Measurements from ENCODE around the gene ZNF22.

ZNF22 gene

DNA sequence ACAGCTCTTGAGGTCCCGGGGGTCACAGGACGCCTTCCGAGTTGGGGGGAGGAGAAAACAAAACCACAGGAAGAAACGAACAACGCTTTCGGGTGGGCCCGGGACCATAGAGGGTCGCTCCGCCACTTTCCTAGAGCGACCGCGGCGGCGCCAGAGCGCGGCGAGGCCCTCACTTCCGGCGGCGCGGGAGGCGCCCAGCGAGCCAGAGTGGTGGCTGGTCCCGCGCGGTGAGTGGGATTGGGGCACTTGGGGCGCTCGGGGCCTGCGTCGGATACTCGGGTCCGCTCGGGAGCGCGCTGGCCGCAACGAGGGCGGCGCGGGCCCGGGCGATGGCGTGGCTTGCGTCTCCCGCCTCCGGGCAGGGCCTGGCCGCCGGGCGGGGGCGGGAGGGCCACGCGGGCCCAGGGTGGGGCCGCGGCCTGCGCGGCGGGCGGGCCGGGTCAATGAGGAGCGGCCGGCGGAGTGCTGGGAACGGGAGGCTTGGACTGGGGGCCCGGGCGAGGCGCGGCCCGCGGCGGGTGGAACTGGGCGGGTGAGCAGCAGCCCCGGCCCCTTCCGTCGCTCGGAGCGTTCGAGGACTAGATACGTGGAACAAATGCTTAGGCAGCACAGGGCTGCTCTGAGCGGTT, at the start of gene ZNF22:
ZNF22 (plus strand) TSS at position 172 of the 629 bp plus-strand sequence. CDS start 2,446 bp downstream, outside the sequence.
- DNase-seq (ENCODE audit: low read depth in 2 of 2) = peak; percentile 53 to 59

DNA sequence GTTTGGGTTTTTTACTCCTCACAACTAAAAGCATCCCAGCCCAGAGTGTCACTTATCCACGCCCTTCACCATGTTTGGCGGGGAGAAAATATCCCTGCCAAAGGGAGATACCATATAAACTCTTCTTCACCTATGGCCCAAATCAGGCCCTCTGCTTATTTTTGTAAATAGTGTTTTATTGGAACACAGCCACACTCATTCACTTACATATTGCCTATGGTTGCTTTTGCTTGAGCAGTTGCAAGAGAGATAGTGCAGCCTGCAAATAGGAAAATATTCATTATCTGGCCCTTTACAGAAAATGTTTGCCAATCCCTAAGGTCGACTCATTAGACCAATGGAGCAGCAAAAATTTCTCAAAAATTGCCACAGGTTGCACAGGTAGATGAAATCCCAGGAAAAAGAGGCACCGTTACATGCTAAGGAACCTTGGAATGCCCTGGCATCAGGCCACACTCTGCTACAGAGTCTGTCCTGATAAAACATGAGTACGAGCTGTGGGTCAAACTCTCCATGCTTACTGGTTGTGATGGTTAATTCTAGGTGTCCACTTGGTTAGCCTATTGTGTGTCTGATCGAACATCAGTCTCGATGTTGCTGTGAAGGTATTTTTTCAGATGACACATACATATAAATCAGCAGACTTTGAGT, 49.0 kb upstream of the ZNF22 start:
- no peak for DNase-seq (ENCODE audit: low read depth in 2 of 2)

DNA sequence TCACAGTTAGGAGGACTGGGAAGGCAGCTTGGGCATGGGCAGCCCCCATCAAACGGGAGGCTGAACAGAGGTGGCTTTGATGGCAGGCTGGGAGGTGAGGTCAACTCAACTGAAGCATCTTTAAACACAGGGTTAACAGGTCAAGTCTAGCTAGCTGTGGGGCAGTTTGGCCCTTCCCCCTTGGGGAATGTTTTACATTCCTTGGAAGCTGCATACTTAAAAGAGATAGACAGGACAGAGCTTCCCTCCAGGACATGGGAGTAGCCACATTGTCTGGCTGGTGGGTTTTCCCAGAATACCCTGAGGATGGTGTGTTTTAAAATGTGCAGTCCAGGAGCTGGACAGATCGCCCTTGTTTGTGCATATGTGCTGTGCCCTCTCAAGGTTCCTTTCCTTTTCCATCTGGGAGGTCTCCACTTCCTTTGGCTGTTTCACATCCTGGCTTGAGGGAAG, 47.9 kb upstream of the ZNF22 start:
- no peak for DNase-seq (ENCODE audit: low read depth in 2 of 2)

DNA sequence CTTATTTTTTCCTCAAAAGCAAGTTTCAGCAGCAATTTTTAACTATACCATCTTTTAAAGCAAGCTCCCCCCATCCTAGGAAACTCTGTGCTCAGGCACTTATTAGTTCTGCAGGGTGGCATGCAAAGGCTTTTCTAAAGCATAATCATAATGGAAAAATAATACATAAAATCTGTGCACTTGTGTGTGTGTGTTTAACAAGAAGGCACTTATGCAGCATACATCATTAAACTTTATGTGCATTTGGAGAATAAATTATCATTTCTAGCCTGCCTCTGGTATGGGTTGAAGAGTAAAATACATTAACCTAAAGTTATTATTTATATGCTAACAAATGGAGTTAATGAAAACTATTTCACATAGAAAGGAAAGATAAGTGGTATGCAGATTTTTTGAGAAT, 46.7 kb upstream of the ZNF22 start:
- no peak for DNase-seq (ENCODE audit: low read depth in 2 of 2)

DNA sequence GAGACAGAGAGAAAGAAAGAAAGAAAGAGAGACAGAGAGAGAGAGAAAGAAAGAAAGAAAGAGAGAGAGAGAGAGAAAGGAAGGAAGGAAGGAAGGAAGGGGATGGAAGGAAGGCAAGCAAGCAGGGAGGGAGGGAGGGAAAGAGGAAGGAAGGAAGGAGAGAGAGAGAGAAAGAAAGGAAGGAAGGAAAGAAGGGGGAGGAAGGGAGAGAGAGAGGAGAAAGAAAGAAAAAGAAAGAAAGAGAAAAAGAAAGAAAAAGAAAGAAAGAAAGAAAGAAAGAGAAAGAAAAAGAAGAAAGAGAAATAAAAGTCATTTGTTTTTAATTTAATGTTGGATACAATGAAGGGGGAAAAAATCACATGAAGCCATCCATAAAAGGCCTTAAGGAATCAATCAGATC, 45.8 kb upstream of the ZNF22 start:
- DNase-seq (ENCODE audit: low read depth in 2 of 2) = no peak

DNA sequence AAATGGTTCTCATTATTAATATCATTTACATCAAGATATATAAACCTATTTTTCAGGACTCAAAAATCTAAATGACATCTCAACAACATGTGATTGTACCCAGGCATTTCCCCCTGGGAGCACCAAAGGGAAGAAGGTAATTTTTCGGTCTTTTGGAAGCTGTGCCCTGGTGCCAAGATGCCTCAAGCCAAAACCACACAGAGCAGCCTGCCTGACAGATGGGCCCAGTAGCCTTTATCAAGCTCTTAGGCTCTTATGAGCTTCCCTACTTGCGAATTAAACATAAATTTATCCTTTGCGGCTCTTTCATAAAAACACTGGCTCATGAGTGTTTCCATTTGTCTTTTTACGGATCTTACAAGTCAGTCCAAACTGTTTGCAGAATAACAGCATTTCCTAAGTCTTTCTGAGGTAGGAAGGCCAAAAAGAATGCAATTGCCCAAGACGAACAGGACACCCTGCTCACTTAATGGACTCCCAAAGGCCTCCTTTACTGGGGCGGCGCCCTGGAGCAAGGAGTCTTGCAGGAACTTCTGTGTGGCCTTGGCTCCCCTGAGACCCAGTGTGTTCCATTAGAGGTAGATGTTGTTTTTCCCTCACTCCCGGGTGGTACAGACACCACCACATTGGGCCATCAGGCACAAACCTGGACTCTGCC, 45.2 kb upstream of the ZNF22 start:
- no peak for DNase-seq (ENCODE audit: low read depth in 2 of 2)

DNA sequence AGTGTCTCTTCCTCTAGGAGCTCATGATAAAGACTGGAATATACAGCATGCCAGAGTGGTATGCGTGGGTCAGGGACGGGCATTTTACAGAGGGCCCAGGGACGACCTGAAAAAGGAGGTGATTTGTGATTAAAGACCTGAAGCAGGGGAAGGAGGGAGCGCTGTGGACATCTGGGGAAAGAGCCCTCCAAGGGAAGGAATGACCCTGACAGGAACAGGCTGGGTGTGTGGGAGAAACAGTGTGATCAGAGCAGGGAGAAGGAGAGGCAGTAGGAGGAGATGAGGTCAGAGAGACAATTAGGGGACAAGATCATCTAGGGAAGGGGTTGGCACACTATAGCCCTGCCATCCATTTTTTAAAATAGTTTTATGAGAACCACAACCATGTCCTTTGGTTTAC, 44.5 kb upstream of the ZNF22 start:
- DNase-seq (ENCODE audit: low read depth in 2 of 2) = no peak

DNA sequence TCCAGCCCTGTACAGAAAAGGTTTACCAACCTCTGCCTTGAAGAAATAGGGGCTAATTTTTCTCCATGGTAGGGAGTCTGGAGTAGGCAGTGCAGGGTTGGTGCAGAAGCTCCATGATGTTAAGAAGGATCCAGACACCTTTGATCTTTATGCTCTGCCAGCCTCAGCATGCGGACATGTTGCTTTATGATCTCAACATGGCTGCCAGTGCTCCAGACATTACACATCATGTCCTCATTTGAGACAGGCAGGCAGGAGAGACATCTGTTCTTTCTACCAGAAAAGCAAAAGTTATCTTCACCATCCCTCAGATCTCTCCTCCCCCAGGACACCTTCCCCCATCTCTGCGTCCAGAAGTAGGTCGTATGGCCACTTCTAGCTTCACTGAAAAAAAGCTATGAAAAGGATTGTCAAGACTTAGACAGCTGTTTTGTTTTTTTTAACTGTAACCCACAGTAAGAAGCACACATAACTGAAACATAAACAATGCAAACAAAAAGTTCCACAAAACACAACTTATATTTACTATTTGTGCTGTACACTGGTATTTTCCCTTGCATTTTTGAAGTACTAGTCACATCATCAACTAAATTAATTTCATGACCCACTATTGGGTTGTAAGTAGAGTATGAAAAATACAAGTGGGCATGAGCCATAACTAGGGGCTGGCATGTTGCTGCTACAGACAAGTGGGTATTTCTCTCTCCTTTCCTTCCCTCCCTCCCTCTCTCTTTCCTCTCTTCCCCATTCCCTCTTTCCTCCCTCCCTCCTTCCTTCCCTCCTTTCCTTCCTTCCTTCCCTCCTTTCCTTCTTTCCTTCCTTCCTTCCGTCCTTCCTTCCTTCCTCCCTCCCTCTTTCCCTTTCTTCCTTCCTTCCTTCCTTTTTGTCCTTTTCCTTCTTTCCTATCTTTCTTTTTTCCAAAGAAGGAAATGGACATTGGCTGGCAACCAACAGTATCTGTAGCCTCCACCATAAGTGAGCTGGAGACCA, 43.7 kb upstream of the ZNF22 start:
- DNase-seq (ENCODE audit: low read depth in 2 of 2) = no peak

DNA sequence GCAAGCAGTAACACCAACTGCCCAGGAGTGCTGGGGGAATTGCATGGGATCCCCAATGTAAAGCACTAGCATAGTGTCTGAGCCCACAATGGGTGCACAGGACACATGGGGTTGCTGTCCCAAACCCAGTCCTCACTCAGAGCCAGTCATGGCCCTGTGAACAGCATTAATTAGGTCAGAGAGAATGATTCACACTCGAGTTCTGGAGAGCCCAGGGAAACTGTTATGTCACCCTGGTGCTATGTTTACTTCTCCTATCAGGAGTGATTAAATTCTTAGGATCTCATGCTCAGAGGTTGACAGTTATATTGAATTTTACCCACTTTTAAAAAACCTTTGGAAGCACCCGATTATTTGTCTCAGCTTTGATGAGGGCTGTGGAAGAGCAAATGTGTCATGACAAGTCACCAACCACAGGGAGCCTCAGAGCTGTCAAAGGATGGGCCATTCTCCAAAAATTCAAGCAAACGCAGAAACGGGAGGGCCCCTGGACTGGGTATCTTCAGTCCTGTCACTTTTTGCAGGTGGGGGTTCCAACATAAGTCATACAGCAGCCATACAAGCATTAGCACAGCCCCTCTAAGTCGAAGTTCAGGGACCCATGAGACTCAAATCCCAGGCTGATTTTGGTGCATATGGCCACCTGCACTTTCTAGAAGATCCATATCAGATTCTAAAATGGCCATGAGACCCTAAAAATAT, 42.4 kb upstream of the ZNF22 start:
- no peak for DNase-seq (ENCODE audit: low read depth in 2 of 2)

DNA sequence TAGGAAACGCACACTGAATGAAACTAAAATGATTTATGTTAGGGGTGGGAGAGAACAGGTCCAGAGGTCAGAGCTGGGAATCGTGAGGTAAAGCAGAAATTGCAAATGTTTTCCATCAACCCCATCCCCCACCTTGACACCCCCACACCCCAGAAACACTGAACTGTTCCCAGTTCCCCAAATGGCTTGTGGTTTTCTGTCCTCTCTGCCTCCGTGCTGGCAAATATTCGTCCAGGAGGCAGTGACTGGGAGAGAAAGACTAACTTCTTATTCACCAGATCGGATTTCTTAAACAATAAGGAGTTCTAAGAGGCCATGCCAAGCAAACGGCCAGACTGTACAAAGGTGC, 41.9 kb upstream of the ZNF22 start:
- no peak for DNase-seq (ENCODE audit: low read depth in 2 of 2)

DNA sequence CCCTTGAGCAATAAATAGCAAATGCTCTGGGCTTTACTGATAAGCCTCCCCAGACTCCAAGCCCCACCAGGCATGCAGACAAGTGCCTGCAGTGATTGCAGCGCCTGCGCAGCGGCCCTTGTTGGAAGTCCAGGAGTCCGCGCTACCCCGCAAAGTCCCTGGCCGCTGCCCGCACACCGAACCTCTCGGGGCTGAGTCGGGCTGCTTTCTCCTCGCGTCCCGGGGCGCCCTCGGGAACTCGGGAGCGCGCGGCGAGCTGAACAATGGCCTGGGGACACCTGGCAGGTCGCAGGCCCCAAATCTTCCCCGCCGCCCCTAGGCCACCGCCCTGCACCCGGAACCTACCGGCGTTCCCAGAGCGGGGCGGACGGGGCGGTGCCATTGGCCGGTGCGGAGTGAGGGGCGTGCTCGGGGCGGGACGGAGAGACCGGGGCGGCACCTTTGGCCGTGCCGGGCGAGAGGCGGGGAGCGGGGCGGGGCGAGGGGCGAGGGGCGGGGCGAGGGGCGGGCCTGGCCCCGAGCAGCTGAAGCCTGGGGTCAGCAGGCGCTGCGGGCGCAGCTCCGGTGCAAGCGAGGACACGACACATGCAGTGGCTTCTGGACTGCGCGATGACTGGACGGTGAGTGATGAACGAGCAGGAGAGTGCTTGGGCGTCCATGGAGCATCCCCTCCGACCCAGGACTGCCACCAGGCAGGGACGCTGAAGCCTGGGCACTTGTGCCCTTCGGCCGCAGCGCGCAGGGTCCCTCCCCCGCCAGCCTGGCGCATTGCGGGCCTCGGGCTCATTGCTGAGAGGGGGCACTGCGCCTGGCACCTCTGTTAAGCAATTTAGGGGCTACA, 41.3 kb upstream of the ZNF22 start, which contains the start of gene RASSF4:
RASSF4 (plus strand) TSS at position 556 of the 841 bp plus-strand sequence. CDS start 10,401 bp downstream, outside the sequence.
- DNase-seq (ENCODE audit: low read depth in 2 of 2) = peak in 1 of 2 experiments; percentile 42

DNA sequence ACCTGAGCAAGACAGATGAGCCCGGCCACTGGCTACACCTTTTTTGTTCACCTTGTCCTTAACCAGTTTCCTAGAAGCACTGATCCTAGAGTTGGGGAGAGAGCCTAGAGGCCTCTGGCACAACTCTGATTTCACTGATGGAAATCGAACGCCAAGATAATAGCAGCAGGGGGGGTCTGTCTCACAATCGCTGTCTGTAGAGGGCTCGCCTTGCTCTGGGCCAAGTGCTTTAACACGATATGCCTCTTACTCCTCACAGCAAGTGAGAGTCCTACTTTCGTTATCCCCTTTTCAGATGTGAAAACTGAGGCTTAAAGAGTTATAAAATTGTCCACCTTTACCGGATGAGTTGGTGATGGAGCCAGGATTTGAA, 40.6 kb upstream of the ZNF22 start:
- DNase-seq (ENCODE audit: low read depth in 2 of 2) = no peak

DNA sequence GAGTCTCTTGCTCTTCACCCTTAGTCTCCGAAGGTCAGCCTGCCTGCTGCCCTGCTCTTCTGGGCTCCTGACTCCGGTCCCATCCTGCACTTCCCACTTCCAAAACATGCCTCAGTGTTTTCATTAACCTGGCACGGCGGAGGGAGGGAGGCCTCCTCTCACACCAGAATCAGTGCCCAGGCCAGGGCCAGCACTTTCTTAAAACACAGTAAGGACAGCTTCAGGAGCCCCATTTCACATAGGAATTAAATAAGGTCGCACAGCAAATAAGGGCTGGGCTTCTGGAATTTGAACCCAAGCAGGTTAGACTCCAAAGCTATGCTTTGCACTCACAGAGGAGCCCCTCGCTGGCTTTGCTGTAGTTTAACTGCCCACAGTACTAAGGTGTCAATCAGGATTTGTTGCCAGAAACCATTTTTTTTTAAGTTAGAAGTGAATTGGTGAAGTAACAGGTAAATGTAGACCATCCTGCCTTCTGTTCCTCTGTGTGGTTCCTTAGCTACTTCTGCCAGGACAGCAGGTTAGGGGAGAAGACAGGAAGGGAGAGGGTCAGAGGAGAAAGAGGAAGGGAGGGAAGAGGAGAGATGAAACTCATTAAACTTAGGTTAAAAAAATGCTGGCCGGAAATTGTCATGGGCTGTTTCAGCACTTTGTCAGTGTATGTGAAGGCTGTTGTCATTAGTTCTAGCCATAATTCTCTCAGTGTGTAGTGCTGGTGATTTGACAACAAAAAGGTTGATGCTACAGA, 40.1 kb upstream of the ZNF22 start:
- DNase-seq (ENCODE audit: low read depth in 2 of 2) = no peak

DNA sequence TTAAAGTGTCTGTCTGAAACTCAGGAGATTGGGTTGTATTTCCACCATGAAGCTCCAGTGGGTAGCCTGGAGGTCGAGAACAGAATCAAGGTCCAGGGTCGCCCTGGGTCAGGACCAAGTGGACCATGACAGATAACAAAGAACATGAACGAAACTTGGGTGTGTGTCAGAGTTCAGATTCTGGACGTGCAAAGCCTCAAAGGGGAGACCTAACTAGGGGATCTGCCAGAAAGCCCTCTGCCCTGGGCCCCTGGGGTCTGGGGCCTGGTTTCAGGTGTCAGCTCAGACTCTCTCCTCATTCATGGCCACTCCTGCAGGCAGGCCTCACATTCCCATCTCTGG, 39.5 kb upstream of the ZNF22 start:
- no peak for DNase-seq (ENCODE audit: low read depth in 2 of 2)

DNA sequence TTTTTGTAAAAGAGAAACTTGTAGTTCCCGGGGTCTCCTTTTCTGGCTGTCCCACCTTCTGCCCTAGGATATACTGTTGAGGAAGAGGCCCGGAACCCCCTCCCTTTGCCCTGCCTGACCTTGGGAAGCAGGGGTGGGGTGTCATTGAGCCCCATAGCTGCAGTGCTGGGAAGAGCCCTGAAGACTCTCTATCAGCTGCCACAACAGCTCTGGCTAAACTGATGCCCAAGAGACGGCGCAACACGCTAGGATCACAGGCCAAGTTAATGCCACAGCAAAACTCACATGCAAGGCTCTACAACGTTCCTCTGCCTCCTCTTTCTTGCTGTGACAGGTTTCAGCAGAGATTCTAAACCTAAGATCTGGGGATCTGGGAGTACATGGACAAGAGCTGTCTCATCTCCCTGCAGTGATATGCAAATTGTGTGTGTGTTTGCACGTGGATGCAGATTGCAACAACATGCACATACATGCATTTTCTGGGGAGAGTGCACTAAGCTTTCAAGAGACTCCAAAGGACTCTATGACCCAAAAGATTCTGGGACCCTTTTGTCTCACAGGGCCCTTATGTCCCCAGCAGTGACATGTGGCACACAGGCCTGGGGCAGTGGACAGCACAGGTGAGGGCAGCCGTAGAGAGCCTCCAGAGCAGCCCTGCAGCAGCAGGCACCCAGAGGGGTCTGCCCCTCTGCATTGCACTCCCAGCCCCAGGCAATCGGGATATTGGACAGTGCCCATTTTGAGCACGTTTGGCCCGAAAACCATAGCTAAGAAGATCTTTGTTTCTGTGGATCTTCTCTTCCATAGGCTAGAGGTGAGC, 38.6 kb upstream of the ZNF22 start:
- DNase-seq (ENCODE audit: low read depth in 2 of 2) = no peak

DNA sequence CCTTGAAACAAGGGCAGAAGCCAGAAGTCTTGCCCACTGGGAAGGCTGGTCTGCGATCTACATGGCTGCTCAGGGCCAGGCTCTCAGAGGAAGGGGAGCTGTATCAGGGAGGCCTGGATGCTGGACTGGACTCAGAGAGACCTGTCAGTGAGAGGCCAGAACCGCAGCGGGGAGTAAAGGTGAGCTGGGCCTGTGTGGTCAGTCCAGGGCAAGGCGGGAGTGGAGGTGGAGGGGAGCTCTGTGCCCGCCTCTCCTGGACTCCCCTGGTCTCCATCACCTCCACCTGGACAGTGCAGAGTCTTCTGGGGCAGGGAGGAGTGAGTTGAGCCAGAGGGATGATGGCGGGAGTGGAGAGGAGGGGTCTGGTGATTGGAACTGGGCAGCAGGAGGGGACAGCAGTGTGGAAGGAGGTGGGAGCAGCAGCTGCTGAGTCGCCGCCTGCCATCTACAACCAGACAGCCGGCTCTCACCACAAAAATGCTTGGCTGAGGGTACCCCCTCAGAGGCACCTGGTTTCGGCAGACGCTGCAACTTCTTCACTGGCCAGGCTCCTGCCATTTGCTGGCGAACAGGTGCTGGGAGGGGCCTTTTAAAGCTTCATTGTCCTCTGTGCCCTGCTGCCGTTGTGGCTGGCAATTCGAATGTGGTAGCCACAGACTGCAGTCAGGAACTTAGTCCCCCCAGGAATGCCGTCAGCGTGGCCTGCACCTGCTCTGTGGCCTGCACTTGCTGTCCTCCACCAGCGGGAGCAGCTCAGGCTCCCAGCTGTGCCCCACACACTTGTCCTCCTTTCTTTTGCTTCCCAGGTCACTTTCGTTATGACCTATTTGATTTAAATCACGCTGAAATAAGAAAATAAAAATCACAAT, 37.6 kb upstream of the ZNF22 start:
- no peak for DNase-seq (ENCODE audit: low read depth in 2 of 2)

DNA sequence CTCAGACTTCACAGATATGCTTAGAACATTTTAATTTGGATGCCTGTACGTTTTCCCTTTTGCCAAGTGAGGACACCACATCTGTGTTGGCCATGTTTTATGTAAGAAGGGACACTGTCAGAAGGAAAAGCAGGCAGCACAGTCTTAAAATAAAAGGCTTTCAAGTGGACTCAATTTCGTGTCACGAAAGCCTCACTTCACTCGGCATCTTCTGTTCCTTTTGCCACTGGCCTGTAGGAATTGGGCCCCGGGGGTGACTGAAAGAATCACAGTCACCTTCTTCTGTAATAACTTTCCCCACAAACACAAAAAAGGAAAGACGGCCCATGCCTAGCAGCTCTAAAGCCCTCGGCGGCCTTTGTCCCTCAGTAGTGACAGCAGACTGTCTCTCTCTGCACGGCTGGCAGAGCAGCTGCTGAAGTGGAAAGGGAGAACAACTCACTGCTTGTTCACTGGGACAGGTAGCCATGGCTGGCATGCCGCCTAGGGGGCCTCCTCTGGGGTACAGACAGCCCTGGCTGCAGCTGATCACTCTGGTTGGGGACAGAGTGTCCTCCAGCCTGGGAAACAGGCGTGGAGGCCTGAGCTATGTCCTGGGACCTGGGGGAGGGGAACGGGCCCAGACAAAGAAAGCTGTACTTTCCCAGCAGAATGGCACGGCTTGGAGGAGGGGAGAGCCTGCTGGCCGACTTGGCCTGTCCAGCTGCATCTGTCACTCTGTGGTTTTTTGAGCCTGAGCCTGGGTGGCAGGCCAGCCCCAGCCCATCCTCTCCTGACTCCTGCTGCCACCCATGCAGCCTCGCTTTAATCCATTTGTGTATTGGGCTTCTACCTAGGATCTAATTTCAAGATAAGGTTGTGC, 36.7 kb upstream of the ZNF22 start:
- no peak for DNase-seq (ENCODE audit: low read depth in 2 of 2)

Measured in fibroblast of skin of left quadriceps (primary cell).